Measurements from ENCODE around the gene TMBIM4. TPM values are rescaled to one million over a fixed set of nuclear protein-coding genes. Genes with fewer than 3 reads are reported as not detected.
"Not testable (repeated sequence)": the region's sequence is repeated elsewhere in the genome, so short reads cannot be mapped to it uniquely, and the experiment has no call there.

Gene TMBIM4
- total and polyA plus RNA-seq, 2 experiments from 2014 or later, result 59.6 to 63.6 TPM

GRCh38 chr12:66174391-66175325, 4.9 kb upstream of the TMBIM4 start:
- not testable (repeated sequence) for H3K27me3 ChIP-seq (ENCODE audit: insufficient read depth); H3K27ac Mint-ChIP-seq; H3K4me1 ChIP-seq (ENCODE audit: insufficient read depth); ATAC-seq; H3K4me3 ChIP-seq; H3K27me3 Mint-ChIP-seq (ENCODE audit: insufficient read depth, low read depth, poor library complexity); H3F3A ChIP-seq (replicated peaks; ENCODE audit: low read depth); H3K79me2 ChIP-seq (replicated peaks; ENCODE audit: insufficient read depth); H3K36me3 Mint-ChIP-seq (ENCODE audit: low read depth); H3K9me2 ChIP-seq (ENCODE audit: insufficient read depth); H3K4me2 ChIP-seq; H4K20me1 ChIP-seq (replicated peaks; ENCODE audit: insufficient read depth); H3K27ac ChIP-seq (ENCODE audit: low read depth); H3K36me3 ChIP-seq (ENCODE audit: insufficient read depth); H3K4me1 Mint-ChIP-seq; H2AFZ ChIP-seq; H3K4me3 Mint-ChIP-seq
- peak; percentile 19 for DNase-seq (ENCODE audit: low spot score)
- peaks cover 19% of the 10 kb centered on the region; the same call in 2 of the 3 replicates for H3K9me3 Mint-ChIP-seq

DNA sequence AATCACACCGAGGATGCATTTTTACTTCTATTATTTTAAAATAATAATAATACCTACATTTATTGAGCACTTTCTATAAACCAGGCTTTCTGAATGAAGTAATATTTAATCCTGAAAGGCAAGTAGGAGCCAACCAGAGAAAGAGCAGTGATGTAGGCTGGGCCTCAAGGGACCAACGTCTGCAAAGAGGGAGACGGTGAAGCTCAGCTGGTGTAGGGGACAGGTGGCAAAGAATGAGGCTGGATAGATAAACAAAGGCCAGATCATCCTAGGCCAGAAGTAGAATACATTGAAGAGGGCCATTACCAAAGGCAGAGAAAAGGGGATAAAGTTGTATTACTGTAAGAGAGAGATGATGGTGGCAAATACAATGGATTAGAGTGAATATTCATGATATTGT, 810 bp upstream of the TMBIM4 start:
- Histone ChIP-seq H2AFZ (peak overlapping the region; percentile 60), H3K27ac (ENCODE audit: low read depth) (0 out of 2 replicates have a peak overlapping the region, but pooled peaks have one; percentile 80), H4K20me1 (replicated peaks; ENCODE audit: insufficient read depth) (no peaks in the 10 kb centered on the region), H3K79me2 (replicated peaks; ENCODE audit: insufficient read depth) (peaks cover 31% of the 10 kb centered on the region), H3K36me3 (ENCODE audit: insufficient read depth) (no peaks in the 10 kb centered on the region), H3K4me2 (peak overlapping the region; percentile 71), H3F3A (replicated peaks; ENCODE audit: low read depth) (no peaks in the 10 kb centered on the region; the same call in 1 of the 2 replicates), H3K4me3 (peak overlapping the region; percentile 70; the same call in 1 of the 2 replicates), H3K4me1 (ENCODE audit: insufficient read depth) (no peaks in the 10 kb centered on the region; the same call in 1 of the 2 replicates), H3K9me2 (ENCODE audit: insufficient read depth) (0 out of 2 replicates have a peak, but pooled peaks cover 3% of the 10 kb centered on the region), H3K27me3 (ENCODE audit: insufficient read depth) (no peaks in the 10 kb centered on the region)
- peak overlapping the region; percentile 95 for H3K4me3 Mint-ChIP-seq
- H3K4me1 Mint-ChIP-seq, result peaks cover 8% of the 10 kb centered on the region; the same call in 2 of the 3 replicates
- ATAC-seq (no peak), DNase-seq (ENCODE audit: low spot score) (no peak)
- peaks cover 20% of the 10 kb centered on the region; the same call in 2 of the 3 replicates for H3K9me3 Mint-ChIP-seq
- H3K36me3 Mint-ChIP-seq (ENCODE audit: low read depth), result peaks cover 11% of the 10 kb centered on the region
- H3K27ac Mint-ChIP-seq, result no peak overlapping the region
- peaks cover 1% of the 10 kb centered on the region for H3K27me3 Mint-ChIP-seq (ENCODE audit: insufficient read depth, low read depth, poor library complexity)
- TF ChIP-seq, protein P1, sequence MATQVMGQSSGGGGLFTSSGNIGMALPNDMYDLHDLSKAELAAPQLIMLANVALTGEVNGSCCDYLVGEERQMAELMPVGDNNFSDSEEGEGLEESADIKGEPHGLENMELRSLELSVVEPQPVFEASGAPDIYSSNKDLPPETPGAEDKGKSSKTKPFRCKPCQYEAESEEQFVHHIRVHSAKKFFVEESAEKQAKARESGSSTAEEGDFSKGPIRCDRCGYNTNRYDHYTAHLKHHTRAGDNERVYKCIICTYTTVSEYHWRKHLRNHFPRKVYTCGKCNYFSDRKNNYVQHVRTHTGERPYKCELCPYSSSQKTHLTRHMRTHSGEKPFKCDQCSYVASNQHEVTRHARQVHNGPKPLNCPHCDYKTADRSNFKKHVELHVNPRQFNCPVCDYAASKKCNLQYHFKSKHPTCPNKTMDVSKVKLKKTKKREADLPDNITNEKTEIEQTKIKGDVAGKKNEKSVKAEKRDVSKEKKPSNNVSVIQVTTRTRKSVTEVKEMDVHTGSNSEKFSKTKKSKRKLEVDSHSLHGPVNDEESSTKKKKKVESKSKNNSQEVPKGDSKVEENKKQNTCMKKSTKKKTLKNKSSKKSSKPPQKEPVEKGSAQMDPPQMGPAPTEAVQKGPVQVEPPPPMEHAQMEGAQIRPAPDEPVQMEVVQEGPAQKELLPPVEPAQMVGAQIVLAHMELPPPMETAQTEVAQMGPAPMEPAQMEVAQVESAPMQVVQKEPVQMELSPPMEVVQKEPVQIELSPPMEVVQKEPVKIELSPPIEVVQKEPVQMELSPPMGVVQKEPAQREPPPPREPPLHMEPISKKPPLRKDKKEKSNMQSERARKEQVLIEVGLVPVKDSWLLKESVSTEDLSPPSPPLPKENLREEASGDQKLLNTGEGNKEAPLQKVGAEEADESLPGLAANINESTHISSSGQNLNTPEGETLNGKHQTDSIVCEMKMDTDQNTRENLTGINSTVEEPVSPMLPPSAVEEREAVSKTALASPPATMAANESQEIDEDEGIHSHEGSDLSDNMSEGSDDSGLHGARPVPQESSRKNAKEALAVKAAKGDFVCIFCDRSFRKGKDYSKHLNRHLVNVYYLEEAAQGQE (IDR thresholded peaks at IDR 0.05; ENCODE audit: unreplicated experiment), result no peak
- no peak for TF ChIP-seq EZH2 (IDR thresholded peaks at IDR 0.05; ENCODE audit: low read depth, unreplicated experiment)
- TF ChIP-seq ZNF331 (CRISPR knock-in tag; IDR thresholded peaks at IDR 0.05; ENCODE audit: low read depth), result no peak
- TF ChIP-seq ZNF114 (CRISPR knock-in tag; IDR thresholded peaks at IDR 0.05), result no peak
- TF ChIP-seq, protein P2, sequence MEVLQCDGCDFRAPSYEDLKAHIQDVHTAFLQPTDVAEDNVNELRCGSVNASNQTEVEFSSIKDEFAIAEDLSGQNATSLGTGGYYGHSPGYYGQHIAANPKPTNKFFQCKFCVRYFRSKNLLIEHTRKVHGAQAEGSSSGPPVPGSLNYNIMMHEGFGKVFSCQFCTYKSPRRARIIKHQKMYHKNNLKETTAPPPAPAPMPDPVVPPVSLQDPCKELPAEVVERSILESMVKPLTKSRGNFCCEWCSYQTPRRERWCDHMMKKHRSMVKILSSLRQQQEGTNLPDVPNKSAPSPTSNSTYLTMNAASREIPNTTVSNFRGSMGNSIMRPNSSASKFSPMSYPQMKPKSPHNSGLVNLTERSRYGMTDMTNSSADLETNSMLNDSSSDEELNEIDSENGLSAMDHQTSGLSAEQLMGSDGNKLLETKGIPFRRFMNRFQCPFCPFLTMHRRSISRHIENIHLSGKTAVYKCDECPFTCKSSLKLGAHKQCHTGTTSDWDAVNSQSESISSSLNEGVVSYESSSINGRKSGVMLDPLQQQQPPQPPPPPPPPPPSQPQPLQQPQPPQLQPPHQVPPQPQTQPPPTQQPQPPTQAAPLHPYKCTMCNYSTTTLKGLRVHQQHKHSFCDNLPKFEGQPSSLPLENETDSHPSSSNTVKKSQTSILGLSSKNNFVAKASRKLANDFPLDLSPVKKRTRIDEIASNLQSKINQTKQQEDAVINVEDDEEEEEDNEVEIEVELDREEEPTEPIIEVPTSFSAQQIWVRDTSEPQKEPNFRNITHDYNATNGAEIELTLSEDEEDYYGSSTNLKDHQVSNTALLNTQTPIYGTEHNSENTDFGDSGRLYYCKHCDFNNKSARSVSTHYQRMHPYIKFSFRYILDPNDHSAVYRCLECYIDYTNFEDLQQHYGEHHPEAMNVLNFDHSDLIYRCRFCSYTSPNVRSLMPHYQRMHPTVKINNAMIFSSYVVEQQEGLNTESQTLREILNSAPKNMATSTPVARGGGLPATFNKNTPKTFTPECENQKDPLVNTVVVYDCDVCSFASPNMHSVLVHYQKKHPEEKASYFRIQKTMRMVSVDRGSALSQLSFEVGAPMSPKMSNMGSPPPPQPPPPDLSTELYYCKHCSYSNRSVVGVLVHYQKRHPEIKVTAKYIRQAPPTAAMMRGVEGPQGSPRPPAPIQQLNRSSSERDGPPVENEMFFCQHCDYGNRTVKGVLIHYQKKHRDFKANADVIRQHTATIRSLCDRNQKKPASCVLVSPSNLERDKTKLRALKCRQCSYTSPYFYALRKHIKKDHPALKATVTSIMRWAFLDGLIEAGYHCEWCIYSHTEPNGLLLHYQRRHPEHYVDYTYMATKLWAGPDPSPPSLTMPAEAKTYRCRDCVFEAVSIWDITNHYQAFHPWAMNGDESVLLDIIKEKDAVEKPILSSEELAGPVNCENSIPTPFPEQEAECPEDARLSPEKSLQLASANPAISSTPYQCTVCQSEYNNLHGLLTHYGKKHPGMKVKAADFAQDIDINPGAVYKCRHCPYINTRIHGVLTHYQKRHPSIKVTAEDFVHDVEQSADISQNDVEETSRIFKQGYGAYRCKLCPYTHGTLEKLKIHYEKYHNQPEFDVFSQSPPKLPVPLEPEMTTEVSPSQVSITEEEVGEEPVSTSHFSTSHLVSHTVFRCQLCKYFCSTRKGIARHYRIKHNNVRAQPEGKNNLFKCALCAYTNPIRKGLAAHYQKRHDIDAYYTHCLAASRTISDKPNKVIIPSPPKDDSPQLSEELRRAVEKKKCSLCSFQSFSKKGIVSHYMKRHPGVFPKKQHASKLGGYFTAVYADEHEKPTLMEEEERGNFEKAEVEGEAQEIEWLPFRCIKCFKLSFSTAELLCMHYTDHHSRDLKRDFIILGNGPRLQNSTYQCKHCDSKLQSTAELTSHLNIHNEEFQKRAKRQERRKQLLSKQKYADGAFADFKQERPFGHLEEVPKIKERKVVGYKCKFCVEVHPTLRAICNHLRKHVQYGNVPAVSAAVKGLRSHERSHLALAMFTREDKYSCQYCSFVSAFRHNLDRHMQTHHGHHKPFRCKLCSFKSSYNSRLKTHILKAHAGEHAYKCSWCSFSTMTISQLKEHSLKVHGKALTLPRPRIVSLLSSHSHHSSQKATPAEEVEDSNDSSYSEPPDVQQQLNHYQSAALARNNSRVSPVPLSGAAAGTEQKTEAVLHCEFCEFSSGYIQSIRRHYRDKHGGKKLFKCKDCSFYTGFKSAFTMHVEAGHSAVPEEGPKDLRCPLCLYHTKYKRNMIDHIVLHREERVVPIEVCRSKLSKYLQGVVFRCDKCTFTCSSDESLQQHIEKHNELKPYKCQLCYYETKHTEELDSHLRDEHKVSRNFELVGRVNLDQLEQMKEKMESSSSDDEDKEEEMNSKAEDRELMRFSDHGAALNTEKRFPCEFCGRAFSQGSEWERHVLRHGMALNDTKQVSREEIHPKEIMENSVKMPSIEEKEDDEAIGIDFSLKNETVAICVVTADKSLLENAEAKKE (CRISPR knock-in tag; IDR thresholded peaks at IDR 0.05), result no peak
- no peak for TF ChIP-seq STAT1 (IDR thresholded peaks at IDR 0.05; ENCODE audit: unreplicated experiment)
- no peak for TF ChIP-seq POLR2AphosphoS5 (IDR thresholded peaks at IDR 0.05; ENCODE audit: low read depth)
- no peak for TF ChIP-seq EZH2phosphoT487 (IDR thresholded peaks at IDR 0.05; ENCODE audit: unreplicated experiment)
- no peak for TF ChIP-seq JUNB (IDR thresholded peaks at IDR 0.05; ENCODE audit: unreplicated experiment)
